NT2/D1 (cell line): ENCODE data around the gene HSD17B12.

ENCODE experiments used
- DNase-seq: peaks from one replicate; pipeline ENCODE4 v3.0.0-alpha.2; 2011; ENCODE audit warnings: low read depth, low spot score
- H3K27me3 ChIP-seq: 2 replicates; pipeline ENCODE4 v1.6.0; 2011; ENCODE audit warnings: mild to moderate bottlenecking; ENCODE audit not compliant: insufficient read length, insufficient read depth
- H3K36me3 ChIP-seq: 2 replicates; pipeline ENCODE4 v1.6.1; 2011; ENCODE audit warnings: mild to moderate bottlenecking, low read length, mixed read lengths; ENCODE audit not compliant: insufficient read depth, insufficient read length
- H3K4me1 ChIP-seq: 2 replicates; pipeline ENCODE4 v1.5.1; 2011; ENCODE audit not compliant: insufficient read depth, insufficient read length
- H3K4me3 ChIP-seq: 2 replicates; pipeline ENCODE4 v1.5.1; 2011; ENCODE audit warnings: low read depth; ENCODE audit not compliant: insufficient read length
- H3K9ac ChIP-seq: 2 replicates; pipeline ENCODE4 v1.6.0; 2011; ENCODE audit warnings: low read depth; ENCODE audit not compliant: insufficient read length
- H3K9me3 ChIP-seq: 2 replicates; pipeline ENCODE4 v1.5.1; 2011; ENCODE audit warnings: mild to moderate bottlenecking, low read length; ENCODE audit not compliant: insufficient read depth
- SUZ12 ChIP-seq: IDR thresholded peaks from 2 replicates; pipeline ENCODE4 v1.6.1; 2011; ENCODE audit not compliant: insufficient read length, insufficient read depth; ENCODE audit errors: extremely low read depth
- YY1 ChIP-seq: IDR thresholded peaks from 2 replicates; pipeline ENCODE4 v1.6.1; 2011; ENCODE audit not compliant: insufficient read length, insufficient read depth
- ZNF274 ChIP-seq: IDR thresholded peaks from 2 replicates; pipeline ENCODE4 v1.6.1; 2011; ENCODE audit warnings: mild to moderate bottlenecking, low read depth, low read length

The HSD17B12 gene

GRCh38 chr11:43903969-43904368 lies 223.4 kb downstream of the HSD17B12 start:
- H3K9me3 ChIP-seq, result no peaks in the 10 kb centered on the region
- no peaks in the 10 kb centered on the region for H3K4me1 ChIP-seq
- DNase-seq, result no peak
- no peak for TF ChIP-seq ZNF274
- no peak for TF ChIP-seq YY1
- TF ChIP-seq SUZ12, result no peak
- H3K27me3 ChIP-seq, result no peaks in the 10 kb centered on the region
- H3K4me3 ChIP-seq, result no peak overlapping the region
- peaks cover 57% of the 10 kb centered on the region for H3K36me3 ChIP-seq
- no peak overlapping the region for H3K9ac ChIP-seq

- peaks cover 54% of the 10 kb centered on the region for H3K36me3 ChIP-seq
- no peaks in the 10 kb centered on the region for H3K27me3 ChIP-seq
- no peaks in the 10 kb centered on the region for H3K4me1 ChIP-seq
- TF ChIP-seq SUZ12, result no peak
- no peak for TF ChIP-seq YY1
- DNase-seq, result no peak
- H3K9me3 ChIP-seq, result no peaks in the 10 kb centered on the region
- H3K4me3 ChIP-seq, result no peak overlapping the region
- no peak overlapping the region for H3K9ac ChIP-seq
Observed at GRCh38 chr11:43904742-43905535, 224.4 kb downstream of the HSD17B12 start.

DNA sequence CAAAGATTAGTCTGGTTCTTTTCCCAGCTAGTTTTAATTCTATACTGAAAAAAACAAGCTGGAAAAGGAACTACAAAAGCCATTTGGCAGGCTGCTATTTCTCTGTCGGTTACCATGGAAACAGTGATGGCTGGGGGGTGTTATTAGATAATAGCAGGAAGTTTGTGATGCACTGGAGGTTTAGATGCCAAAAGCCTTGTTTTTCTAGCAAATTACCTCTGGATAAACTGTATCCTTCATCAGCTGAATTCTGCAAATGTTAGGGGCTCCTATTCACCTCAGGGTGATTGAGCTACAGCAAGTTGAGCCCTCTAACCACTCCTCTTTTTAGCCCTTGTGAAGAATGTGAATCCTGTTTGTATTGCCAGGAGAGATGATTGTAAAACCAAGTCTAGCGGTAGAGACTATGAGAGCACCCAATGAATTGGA lies 225.3 kb downstream of the HSD17B12 start:
- TF ChIP-seq ZNF274, result no peak
- no peak for TF ChIP-seq YY1
- no peak for TF ChIP-seq SUZ12
- Histone ChIP-seq H3K4me1 (no peaks in the 10 kb centered on the region), H3K36me3 (peaks cover 57% of the 10 kb centered on the region), H3K4me3 (no peak overlapping the region), H3K27me3 (no peaks in the 10 kb centered on the region), H3K9ac (no peak overlapping the region), H3K9me3 (no peaks in the 10 kb centered on the region)
- DNase-seq, result no peak
